ENCODE data around the gene ITGBL1.

DNA sequence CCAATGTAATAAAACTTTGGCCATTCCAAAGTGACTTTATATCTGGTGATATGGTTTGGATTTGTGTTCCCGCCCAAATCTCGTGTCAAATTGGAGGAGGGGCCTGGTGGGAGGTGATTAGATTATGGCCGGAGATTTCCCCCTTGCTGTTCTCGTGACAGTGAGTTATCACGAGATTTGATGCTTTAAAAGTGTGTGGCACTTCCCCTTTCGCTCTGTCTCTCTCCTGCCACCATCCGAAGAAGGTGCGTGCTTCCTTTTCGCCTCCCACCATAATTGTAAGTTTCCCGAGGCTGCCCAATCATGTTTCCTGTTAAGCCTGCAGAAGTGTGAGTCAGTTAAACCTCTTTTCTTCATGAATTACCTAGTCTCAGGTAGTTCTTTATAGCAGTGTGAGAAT, 26.9 kb upstream of the ITGBL1 start:
- TF ChIP-seq, protein P1, sequence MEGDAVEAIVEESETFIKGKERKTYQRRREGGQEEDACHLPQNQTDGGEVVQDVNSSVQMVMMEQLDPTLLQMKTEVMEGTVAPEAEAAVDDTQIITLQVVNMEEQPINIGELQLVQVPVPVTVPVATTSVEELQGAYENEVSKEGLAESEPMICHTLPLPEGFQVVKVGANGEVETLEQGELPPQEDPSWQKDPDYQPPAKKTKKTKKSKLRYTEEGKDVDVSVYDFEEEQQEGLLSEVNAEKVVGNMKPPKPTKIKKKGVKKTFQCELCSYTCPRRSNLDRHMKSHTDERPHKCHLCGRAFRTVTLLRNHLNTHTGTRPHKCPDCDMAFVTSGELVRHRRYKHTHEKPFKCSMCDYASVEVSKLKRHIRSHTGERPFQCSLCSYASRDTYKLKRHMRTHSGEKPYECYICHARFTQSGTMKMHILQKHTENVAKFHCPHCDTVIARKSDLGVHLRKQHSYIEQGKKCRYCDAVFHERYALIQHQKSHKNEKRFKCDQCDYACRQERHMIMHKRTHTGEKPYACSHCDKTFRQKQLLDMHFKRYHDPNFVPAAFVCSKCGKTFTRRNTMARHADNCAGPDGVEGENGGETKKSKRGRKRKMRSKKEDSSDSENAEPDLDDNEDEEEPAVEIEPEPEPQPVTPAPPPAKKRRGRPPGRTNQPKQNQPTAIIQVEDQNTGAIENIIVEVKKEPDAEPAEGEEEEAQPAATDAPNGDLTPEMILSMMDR (IDR thresholded peaks at IDR 0.05; ENCODE audit: low read length): no peak
- no peak for TF ChIP-seq EZH2phosphoT487 (IDR thresholded peaks at IDR 0.05; ENCODE audit: low read length)

Measured in MM.1S (cell line).